Progenitor cell of endocrine pancreas (in vitro differentiated cells): ENCODE data around the gene TRIM15. TPM values are rescaled to one million over a fixed set of nuclear protein-coding genes. Genes with fewer than 3 reads are reported as not detected.

Experiments used
- DNase-seq: peaks from one replicate; pipeline ENCODE4 v3.0.0; 2021; ENCODE audit warnings: low spot score; ENCODE audit not compliant: unreplicated experiment
- H3K27ac Mint-ChIP-seq: 2 replicates; pipeline ENCODE4 v1.8.0; 2021; ENCODE audit warnings: mild to moderate bottlenecking, moderate library complexity, mixed read lengths
- H3K27me3 Mint-ChIP-seq: 2 replicates; pipeline ENCODE4 v1.8.0; 2021; ENCODE audit warnings: mixed read lengths
- H3K36me3 Mint-ChIP-seq: 2 replicates; pipeline ENCODE4 v1.8.0; 2022; ENCODE audit warnings: mixed read lengths; ENCODE audit not compliant: insufficient read depth
- H3K4me1 Mint-ChIP-seq: 2 replicates; pipeline ENCODE4 v1.8.0; 2021; ENCODE audit warnings: low read depth, mixed read lengths
- H3K4me3 Mint-ChIP-seq: 2 replicates; pipeline ENCODE4 v1.8.0; 2021; ENCODE audit warnings: low read depth, mild to moderate bottlenecking, moderate library complexity, mixed read lengths
- H3K9me3 Mint-ChIP-seq: 2 replicates; pipeline ENCODE4 v1.8.0; 2021; ENCODE audit warnings: low read depth, mixed read lengths
- total RNA-seq: library from RNA; stranded (reverse); gene quantifications from 2 replicates; pipeline ENCODE4 v1.2.1, GENCODE V29; 2021
- TF ChIP-seq, protein P1 (sequence below): fragments of 200-600 bp; sonication (generic); IDR thresholded peaks from one replicate; pipeline ENCODE4 v1.5.0; 2021; ENCODE audit warnings: antibody characterized with exemption, mild to moderate bottlenecking; ENCODE audit not compliant: unreplicated experiment

TRIM15 gene
- total RNA-seq, 1 donor from 2014 or later = not detected

DNA sequence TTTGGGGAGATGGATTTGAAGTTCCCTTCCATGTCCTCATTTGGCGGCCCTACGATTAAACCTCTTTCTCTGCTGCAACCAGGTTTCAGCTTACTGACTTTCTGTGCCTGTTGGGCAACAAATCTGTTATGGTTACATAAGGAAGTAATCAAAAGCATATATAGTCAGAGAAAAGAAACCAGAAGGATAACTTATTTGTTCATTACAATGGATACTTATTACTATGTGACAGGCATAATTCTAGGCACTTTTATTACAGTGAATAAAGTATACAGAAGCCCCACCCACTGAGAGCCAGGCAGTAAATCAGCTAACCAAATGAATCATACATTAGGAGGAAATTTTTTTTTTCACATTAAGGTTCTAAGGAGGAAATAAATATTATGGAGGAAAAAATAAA, 40.8 kb upstream of the TRIM15 start:
- Mint-ChIP-seq H3K27ac (no peak overlapping the region), H3K4me1 (peaks cover 5% of the 10 kb centered on the region), H3K9me3 (no peaks in the 10 kb centered on the region), H3K27me3 (peaks cover 60% of the 10 kb centered on the region), H3K4me3 (no peak overlapping the region), H3K36me3 (no peaks in the 10 kb centered on the region)
- TF ChIP-seq, protein P1, sequence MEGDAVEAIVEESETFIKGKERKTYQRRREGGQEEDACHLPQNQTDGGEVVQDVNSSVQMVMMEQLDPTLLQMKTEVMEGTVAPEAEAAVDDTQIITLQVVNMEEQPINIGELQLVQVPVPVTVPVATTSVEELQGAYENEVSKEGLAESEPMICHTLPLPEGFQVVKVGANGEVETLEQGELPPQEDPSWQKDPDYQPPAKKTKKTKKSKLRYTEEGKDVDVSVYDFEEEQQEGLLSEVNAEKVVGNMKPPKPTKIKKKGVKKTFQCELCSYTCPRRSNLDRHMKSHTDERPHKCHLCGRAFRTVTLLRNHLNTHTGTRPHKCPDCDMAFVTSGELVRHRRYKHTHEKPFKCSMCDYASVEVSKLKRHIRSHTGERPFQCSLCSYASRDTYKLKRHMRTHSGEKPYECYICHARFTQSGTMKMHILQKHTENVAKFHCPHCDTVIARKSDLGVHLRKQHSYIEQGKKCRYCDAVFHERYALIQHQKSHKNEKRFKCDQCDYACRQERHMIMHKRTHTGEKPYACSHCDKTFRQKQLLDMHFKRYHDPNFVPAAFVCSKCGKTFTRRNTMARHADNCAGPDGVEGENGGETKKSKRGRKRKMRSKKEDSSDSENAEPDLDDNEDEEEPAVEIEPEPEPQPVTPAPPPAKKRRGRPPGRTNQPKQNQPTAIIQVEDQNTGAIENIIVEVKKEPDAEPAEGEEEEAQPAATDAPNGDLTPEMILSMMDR = no peak
- DNase-seq = no peak

- Mint-ChIP-seq H3K27me3 (peaks cover 85% of the 10 kb centered on the region), H3K9me3 (no peaks in the 10 kb centered on the region), H3K27ac (no peak overlapping the region), H3K4me1 (peaks cover 6% of the 10 kb centered on the region), H3K36me3 (no peaks in the 10 kb centered on the region), H3K4me3 (peak overlapping the region; percentile 64)
- no peak for DNase-seq
- TF ChIP-seq, protein P1 = no peak
Measured at GRCh38 chr6:30127238-30128093, 35.9 kb upstream of the TRIM15 start.

- TF ChIP-seq, protein P1 = no peak
- H3K27ac Mint-ChIP-seq = no peak overlapping the region
- no peak for DNase-seq
- H3K36me3 Mint-ChIP-seq = no peaks in the 10 kb centered on the region
- H3K27me3 Mint-ChIP-seq = peaks cover 89% of the 10 kb centered on the region
- no peak overlapping the region for H3K4me3 Mint-ChIP-seq
- H3K9me3 Mint-ChIP-seq = no peaks in the 10 kb centered on the region
- peaks cover 5% of the 10 kb centered on the region for H3K4me1 Mint-ChIP-seq
Measured at GRCh38 chr6:30129265-30130178, 33.8 kb upstream of the TRIM15 start.

DNA sequence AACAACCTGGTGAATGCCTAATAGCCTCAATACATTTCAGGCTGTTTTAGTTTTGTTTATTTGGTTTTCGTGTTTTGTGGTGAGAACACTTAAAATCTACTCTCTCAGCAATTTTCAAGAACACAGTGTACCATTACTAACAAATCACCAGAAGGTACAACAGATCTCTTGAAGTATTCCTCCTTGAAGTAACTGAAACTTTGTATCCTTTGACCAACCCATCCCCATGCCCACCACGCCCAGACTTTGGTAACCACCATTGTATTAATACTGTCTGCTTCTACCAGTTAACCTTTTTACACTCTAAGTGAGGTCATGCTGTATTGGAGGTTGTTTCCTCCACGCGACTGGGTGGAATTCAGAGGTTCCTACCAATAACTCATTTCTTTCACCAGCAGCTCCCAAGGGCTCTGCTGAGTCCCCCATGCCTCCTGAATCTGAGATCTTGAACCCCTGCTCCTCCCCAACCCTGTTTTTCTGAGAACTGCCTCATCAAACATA, 33.1 kb upstream of the TRIM15 start:
- Mint-ChIP-seq H3K4me1 (peaks cover 5% of the 10 kb centered on the region), H3K4me3 (no peak overlapping the region), H3K27me3 (peaks cover 83% of the 10 kb centered on the region), H3K9me3 (no peaks in the 10 kb centered on the region), H3K36me3 (no peaks in the 10 kb centered on the region), H3K27ac (no peak overlapping the region)
- TF ChIP-seq, protein P1 = no peak
- no peak for DNase-seq
